ENCODE measurements around the gene NR0B2. TPM values are rescaled to one million over a fixed set of nuclear protein-coding genes. Genes with fewer than 3 reads are reported as not detected.
A peak's percentile ranks its signal among the peaks of the same experiment; 100 is the strongest.

The NR0B2 gene
- not detected for total RNA-seq

GRCh38 chr1:26913754-26914619 lies at the start of gene NR0B2:
Gene NR0B2 (minus strand): TSS chr1:26913975. CDS start chr1:26913940, 35 bp downstream.
- Mint-ChIP-seq H3K4me1 (no peaks in the 10 kb centered on the region), H3K4me3 (no peak within 1 kb of the TSS)
- POLR2A ChIA-PET, result interaction anchor here (0.8 to 1.2 kb wide), 2 partner anchors 14 to 49 kb away, joined by 3 to 4 read pairs; partner anchors contain the start of gene GPATCH3

DNA sequence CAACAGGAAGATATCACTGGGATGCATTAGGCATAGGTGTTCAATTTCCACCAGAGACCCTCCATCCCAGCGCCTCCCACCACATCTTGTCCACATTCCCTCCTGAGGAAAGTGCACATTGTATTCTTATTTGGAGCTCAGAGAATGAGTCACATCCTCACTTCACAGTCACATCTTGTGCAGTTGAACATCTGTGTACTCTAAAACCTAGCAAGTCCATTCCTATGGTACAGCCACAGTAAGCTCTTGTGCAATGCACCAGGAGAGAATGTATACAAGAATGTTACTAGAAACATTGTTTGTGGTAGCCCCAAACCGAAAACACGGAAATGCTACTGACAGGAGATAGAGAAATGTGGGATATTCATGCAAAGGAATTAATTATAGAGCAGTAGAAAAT lies 48.1 kb upstream of the NR0B2 start:
- peaks cover 3% of the 10 kb centered on the region for H3K4me1 Mint-ChIP-seq
- ATAC-seq (ENCODE audit: low read depth) (no peak), DNase-seq (no peak)
- peaks cover 53% of the 10 kb centered on the region for H3K27me3 Mint-ChIP-seq
- H3K9me3 Mint-ChIP-seq, result no peaks in the 10 kb centered on the region
- POLR2A ChIA-PET, result no interaction called here
- H3K27ac Mint-ChIP-seq, result no peak overlapping the region
- peaks cover 2% of the 10 kb centered on the region for H3K36me3 Mint-ChIP-seq
- H3K4me3 Mint-ChIP-seq, result no peak overlapping the region

More at GRCh38 chr1:26913754-26914619, at the start of gene NR0B2:
- DNase-seq, result no peak
- ATAC-seq (ENCODE audit: low read depth), result no peak
- Mint-ChIP-seq H3K27me3 (no peaks in the 10 kb centered on the region), H3K9me3 (no peaks in the 10 kb centered on the region), H3K27ac (no peak within 1 kb of the TSS), H3K36me3 (no peaks in the 10 kb centered on the region)

- Mint-ChIP-seq H3K36me3 (peaks cover 2% of the 10 kb centered on the region), H3K9me3 (peaks cover 3% of the 10 kb centered on the region), H3K4me1 (peaks cover 3% of the 10 kb centered on the region), H3K4me3 (peak overlapping the region; percentile 82), H3K27me3 (peaks cover 54% of the 10 kb centered on the region), H3K27ac (no peak overlapping the region)
- POLR2A ChIA-PET, result no interaction called here
- ATAC-seq (ENCODE audit: low read depth) (no peak), DNase-seq (no peak)
These were observed 46.8 kb upstream of the NR0B2 start for GRCh38 chr1:26960625-26960966.

DNA sequence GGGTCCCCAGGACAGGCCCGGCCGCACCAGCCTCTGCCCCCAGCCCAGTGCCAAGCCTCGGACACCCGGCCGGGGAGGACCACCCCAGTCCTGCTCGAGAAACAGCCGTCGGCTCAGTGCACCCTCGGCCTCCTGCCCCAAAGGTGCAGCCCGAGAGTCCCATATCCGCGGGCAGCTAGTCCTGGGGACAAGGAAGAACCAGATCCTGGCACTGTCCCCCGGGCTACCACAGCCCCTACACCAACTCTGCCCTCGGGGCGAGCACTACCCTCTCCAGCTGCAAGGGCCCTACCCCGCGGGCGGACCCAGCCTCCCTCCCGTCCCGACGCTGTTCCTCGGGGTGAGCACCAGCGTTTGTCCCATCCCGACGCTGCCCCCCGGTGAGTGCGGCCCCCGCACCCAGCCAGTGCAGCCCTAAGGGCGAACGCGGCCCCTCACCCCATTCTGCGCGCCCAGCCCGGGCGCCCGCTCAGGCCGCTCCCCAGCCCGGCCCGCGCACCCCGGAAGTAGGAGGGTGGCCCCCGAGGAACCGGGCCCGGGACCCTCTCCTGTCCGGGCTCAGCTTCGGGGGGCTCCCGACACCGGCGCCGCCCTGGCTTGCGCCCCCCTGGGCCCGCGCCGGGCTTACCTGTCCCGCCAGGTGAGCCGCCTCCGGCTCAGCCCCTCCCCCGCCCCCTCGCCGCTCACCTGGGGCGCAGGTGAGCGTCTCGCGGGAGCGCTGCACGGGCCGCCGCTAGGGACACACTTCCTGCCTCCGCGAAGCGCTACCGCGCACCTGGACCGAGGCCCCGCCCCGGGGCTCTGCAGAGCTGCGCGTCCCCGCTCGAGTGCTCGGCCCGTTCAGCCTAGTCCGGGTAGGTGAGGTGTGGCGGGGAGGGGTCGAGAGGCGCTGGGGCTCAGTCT lies 46.2 kb upstream of the NR0B2 start, which contains the start of gene KDF1:
Gene KDF1, minus strand, starts transcription at position 747 of the 903 bp plus-strand sequence. CDS start 8,088 bp downstream, outside the sequence.
- H3K27ac Mint-ChIP-seq, result no peak within 1 kb of the TSS
- H3K27me3 Mint-ChIP-seq, result peaks cover 56% of the 10 kb centered on the region
- peaks cover 5% of the 10 kb centered on the region for H3K4me1 Mint-ChIP-seq
- peaks cover 2% of the 10 kb centered on the region for H3K36me3 Mint-ChIP-seq
- POLR2A ChIA-PET, result interaction anchor here (0.5 kb wide), 1 partner anchor 227 kb away, joined by 4 read pairs; no protein-coding TSS in a partner anchor
- peak; percentile 80 for ATAC-seq (ENCODE audit: low read depth)
- peaks cover 3% of the 10 kb centered on the region for H3K9me3 Mint-ChIP-seq
- peak; percentile 56 for DNase-seq
- H3K4me3 Mint-ChIP-seq, result peak within 1 kb of the TSS; percentile 82

- peaks cover 5% of the 10 kb centered on the region for H3K4me1 Mint-ChIP-seq
- POLR2A ChIA-PET, result no interaction called here
- H3K27me3 Mint-ChIP-seq, result peaks cover 51% of the 10 kb centered on the region
- peaks cover 2% of the 10 kb centered on the region for H3K36me3 Mint-ChIP-seq
- no peak overlapping the region for H3K27ac Mint-ChIP-seq
- DNase-seq (no peak), ATAC-seq (ENCODE audit: low read depth) (no peak)
- H3K9me3 Mint-ChIP-seq, result peaks cover 3% of the 10 kb centered on the region
- peak overlapping the region; percentile 50 for H3K4me3 Mint-ChIP-seq
These were observed 45.5 kb upstream of the NR0B2 start for GRCh38 chr1:26959270-26959669.

- DNase-seq, result no peak
- Mint-ChIP-seq H3K4me3 (no peak overlapping the region), H3K27me3 (peaks cover 39% of the 10 kb centered on the region), H3K27ac (no peak overlapping the region), H3K36me3 (peaks cover 2% of the 10 kb centered on the region), H3K9me3 (peaks cover 3% of the 10 kb centered on the region), H3K4me1 (peaks cover 5% of the 10 kb centered on the region)
- no peak for ATAC-seq (ENCODE audit: low read depth)
- POLR2A ChIA-PET, result interaction anchor here (0.7 kb wide), 1 partner anchor 10 kb away, joined by 3 read pairs; no protein-coding TSS in a partner anchor
These were observed 43.5 kb upstream of the NR0B2 start for GRCh38 chr1:26957306-26957705.

DNA sequence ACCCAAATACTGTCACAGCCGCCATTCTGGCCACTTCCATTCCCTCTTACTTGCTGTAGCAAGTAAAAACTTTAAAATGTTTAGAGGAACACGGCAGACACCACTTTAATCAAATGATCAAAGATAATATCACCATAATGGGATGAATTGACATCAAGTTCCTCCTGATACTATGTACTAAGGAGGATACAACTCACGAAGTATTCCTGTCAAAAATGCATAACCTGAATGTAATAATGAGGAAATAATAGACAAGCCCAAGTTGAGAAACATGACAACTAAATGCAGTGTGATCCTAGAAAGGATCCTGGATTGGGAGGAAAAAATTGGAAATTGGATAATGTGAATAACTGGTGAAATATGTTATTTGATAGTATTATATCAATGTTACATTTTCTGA lies 42.5 kb upstream of the NR0B2 start:
- no peak overlapping the region for H3K4me3 Mint-ChIP-seq
- peaks cover 3% of the 10 kb centered on the region for H3K9me3 Mint-ChIP-seq
- DNase-seq (no peak), ATAC-seq (ENCODE audit: low read depth) (no peak)
- POLR2A ChIA-PET, result interaction anchor here (0.5 kb wide), 1 partner anchor 86 kb away, joined by 4 read pairs; no protein-coding TSS in a partner anchor
- peaks cover 2% of the 10 kb centered on the region for H3K36me3 Mint-ChIP-seq
- peaks cover 29% of the 10 kb centered on the region for H3K27me3 Mint-ChIP-seq
- H3K4me1 Mint-ChIP-seq, result peaks cover 5% of the 10 kb centered on the region
- H3K27ac Mint-ChIP-seq, result no peak overlapping the region

GRCh38 chr1:26953374-26953773 lies 39.6 kb upstream of the NR0B2 start:
- POLR2A ChIA-PET, result no interaction called here
- H3K27me3 Mint-ChIP-seq, result peaks cover 11% of the 10 kb centered on the region
- no peak overlapping the region for H3K27ac Mint-ChIP-seq
- no peak overlapping the region for H3K4me3 Mint-ChIP-seq
- H3K9me3 Mint-ChIP-seq, result peaks cover 3% of the 10 kb centered on the region
- ATAC-seq (ENCODE audit: low read depth) (no peak), DNase-seq (no peak)
- peaks cover 3% of the 10 kb centered on the region for H3K4me1 Mint-ChIP-seq
- no peaks in the 10 kb centered on the region for H3K36me3 Mint-ChIP-seq

DNA sequence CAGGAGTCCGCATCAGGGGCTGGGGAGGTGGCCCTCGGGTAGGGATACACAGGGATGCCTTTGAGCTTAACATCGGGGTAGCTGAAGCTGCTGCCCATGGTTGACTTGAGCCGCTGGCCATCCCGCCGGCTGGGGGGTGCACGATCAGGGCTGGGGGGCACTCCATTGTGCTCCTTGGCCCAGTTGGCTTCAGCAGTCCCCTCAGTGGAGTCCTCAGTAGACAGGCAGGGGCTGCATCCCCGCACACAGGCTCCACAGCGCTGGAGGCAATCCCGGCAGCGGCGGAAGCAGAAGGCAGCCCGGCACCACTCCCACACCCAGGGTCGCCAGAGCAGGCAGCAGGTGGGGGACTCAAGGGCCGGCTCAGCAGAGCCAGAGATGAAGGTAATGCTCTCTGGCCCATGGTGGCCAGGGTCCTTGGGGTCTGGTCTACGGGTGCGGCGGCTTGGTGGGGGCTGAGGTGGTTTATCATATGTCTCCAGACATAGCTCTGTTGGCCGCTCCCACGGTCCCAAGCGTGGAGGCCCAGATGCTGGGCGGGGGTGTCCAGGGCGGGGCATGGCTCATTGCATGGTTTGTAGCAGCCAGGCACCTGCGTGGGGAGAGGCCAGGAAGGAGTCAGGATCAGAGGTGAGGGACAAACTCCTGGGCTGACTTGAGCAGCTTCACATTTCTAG lies 38.2 kb upstream of the NR0B2 start:
- H3K4me3 Mint-ChIP-seq, result no peak overlapping the region
- DNase-seq, result no peak
- POLR2A ChIA-PET, result no interaction called here
- peaks cover 3% of the 10 kb centered on the region for H3K9me3 Mint-ChIP-seq
- ATAC-seq (ENCODE audit: low read depth), result no peak
- peaks cover 3% of the 10 kb centered on the region for H3K27me3 Mint-ChIP-seq
- H3K27ac Mint-ChIP-seq, result no peak overlapping the region
- H3K36me3 Mint-ChIP-seq, result peaks cover under 1% of the 10 kb centered on the region
- peaks cover 3% of the 10 kb centered on the region for H3K4me1 Mint-ChIP-seq

- Mint-ChIP-seq H3K27ac (no peak overlapping the region), H3K4me1 (peaks cover 3% of the 10 kb centered on the region), H3K36me3 (peaks cover 2% of the 10 kb centered on the region), H3K9me3 (peaks cover 1% of the 10 kb centered on the region), H3K4me3 (no peak overlapping the region), H3K27me3 (peaks cover 3% of the 10 kb centered on the region)
- POLR2A ChIA-PET, result no interaction called here
- no peak for DNase-seq
- no peak for ATAC-seq (ENCODE audit: low read depth)
These were observed 37.4 kb upstream of the NR0B2 start for GRCh38 chr1:26951216-26951615.

DNA sequence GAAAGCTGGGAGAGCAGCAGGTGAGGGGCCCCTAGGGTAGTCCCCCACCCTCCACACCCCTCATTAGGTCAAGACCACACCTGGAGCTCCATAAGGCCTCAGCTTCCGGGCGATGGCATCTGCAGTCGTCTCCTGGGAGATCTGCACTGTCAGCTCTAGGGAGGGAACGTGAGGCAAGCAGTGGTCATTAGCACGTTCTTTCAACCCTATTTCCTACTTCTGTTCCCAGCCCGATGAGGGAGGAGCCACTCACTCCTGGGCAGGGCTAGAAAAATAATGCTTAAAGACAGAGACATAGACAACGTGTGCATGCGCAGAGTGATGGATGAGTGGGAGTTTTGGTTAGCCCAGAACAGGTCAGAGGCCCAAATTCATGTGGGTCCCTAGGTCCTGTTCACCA lies 36.8 kb upstream of the NR0B2 start:
- no peaks in the 10 kb centered on the region for H3K9me3 Mint-ChIP-seq
- POLR2A ChIA-PET, result no interaction called here
- H3K36me3 Mint-ChIP-seq, result peaks cover 4% of the 10 kb centered on the region
- ATAC-seq (ENCODE audit: low read depth), result no peak
- no peak overlapping the region for H3K27ac Mint-ChIP-seq
- peaks cover 3% of the 10 kb centered on the region for H3K4me1 Mint-ChIP-seq
- H3K27me3 Mint-ChIP-seq, result peaks cover 2% of the 10 kb centered on the region
- H3K4me3 Mint-ChIP-seq, result no peak overlapping the region
- no peak for DNase-seq

- Mint-ChIP-seq H3K36me3 (peaks cover 11% of the 10 kb centered on the region), H3K27ac (no peak overlapping the region), H3K4me3 (no peak overlapping the region), H3K4me1 (peaks cover 2% of the 10 kb centered on the region), H3K9me3 (no peaks in the 10 kb centered on the region), H3K27me3 (no peaks in the 10 kb centered on the region)
- DNase-seq, result no peak
- no peak for ATAC-seq (ENCODE audit: low read depth)
- POLR2A ChIA-PET, result interaction anchor here (1.1 kb wide), 1 partner anchor 50 kb away, joined by 3 read pairs; the partner anchor contains the start of gene GPATCH3
These were observed 36.1 kb upstream of the NR0B2 start for GRCh38 chr1:26949926-26950319.
